ENCODE results near the gene CRLF1. TPM values are rescaled to one million over a fixed set of nuclear protein-coding genes. Genes with fewer than 3 reads are reported as not detected.

CRLF1 gene
- total RNA-seq, 4 donors from 2014 or later: 27.4 to 115 (median 43.6) TPM

GRCh38 chr19:18597809-18598660 lies 8.6 kb downstream of the CRLF1 start:
- no peaks in the 10 kb centered on the region for H3K36me3 ChIP-seq
- WGBS, 2 donors: 48 to 52% methylated on average over 14 to 21 of the region's 25 CpGs
- H3K4me1 ChIP-seq: peaks cover 0 to 26% (median 16%) of the 10 kb centered on the region in 4 donors
- no peak overlapping the region for H3K27ac ChIP-seq
- H3K27me3 ChIP-seq: peaks cover 2 to 47% of the 10 kb centered on the region in 2 donors
- DNase-seq (ENCODE audit: low spot score in 2 of 2): no peak
- H3K9me3 ChIP-seq: no peaks in the 10 kb centered on the region
- TF ChIP-seq CTCF (IDR thresholded peaks at IDR 0.05) (no peak), EP300 (IDR thresholded peaks at IDR 0.05) (no peak)
- H3K4me3 ChIP-seq: no peak overlapping the region

- TF ChIP-seq EP300 (IDR thresholded peaks at IDR 0.05): no peak
- TF ChIP-seq POLR2A (IDR thresholded peaks at IDR 0.05): no peak
- no peaks in the 10 kb centered on the region for H3K9me3 ChIP-seq
- H3K27ac ChIP-seq: no peak overlapping the region
- WGBS, 2 donors: 22 to 24% methylated on average over 19 to 20 of the region's 21 CpGs
- H3K4me3 ChIP-seq: no peak overlapping the region
- no peaks in the 10 kb centered on the region for H3K36me3 ChIP-seq
- peak in 1 of 2 donors; percentile 38 for DNase-seq (ENCODE audit: low spot score in 2 of 2)
- H3K4me1 ChIP-seq: peaks cover 0 to 26% (median 16%) of the 10 kb centered on the region in 4 donors
- H3K27me3 ChIP-seq: peaks cover 2 to 37% of the 10 kb centered on the region in 2 donors
These were observed 9.8 kb downstream of the CRLF1 start for GRCh38 chr19:18596752-18597157.

- no peak for DNase-seq (ENCODE audit: low spot score in 2 of 2)
- TF ChIP-seq EP300 (IDR thresholded peaks at IDR 0.05): no peak
- H3K4me3 ChIP-seq: no peak overlapping the region
- peaks cover 2 to 37% of the 10 kb centered on the region in 2 donors for H3K27me3 ChIP-seq
- H3K36me3 ChIP-seq: peaks cover 0 to 8% (median 0%) of the 10 kb centered on the region in 3 donors
- peaks cover 0 to 26% (median 16%) of the 10 kb centered on the region in 4 donors for H3K4me1 ChIP-seq
- H3K27ac ChIP-seq: no peak overlapping the region
- 60 to 71% methylated on average over 6 of the region's 6 CpGs for WGBS, 2 donors
- no peaks in the 10 kb centered on the region for H3K9me3 ChIP-seq
These were observed 11.1 kb downstream of the CRLF1 start for GRCh38 chr19:18595475-18595874.

- Histone ChIP-seq H3K27ac (peak overlapping the region in 2 of 4 donors; percentile 53 to 59), H3K36me3 (peaks cover 0 to 8% (median 0%) of the 10 kb centered on the region in 3 donors), H3K27me3 (peaks cover 2 to 31% of the 10 kb centered on the region in 2 donors), H3K9me3 (no peaks in the 10 kb centered on the region), H3K4me1 (peaks cover 0 to 31% (median 19%) of the 10 kb centered on the region in 4 donors), H3K4me3 (peak overlapping the region in 3 of 4 donors; percentile 32 to 51 (median 46))
- no peak for TF ChIP-seq EP300 (IDR thresholded peaks at IDR 0.05)
- TF ChIP-seq CTCF (IDR thresholded peaks at IDR 0.05): no peak
- TF ChIP-seq POLR2A (IDR thresholded peaks at IDR 0.05): no peak
- no peak for DNase-seq (ENCODE audit: low spot score in 2 of 2)
- 24 to 26% methylated on average over 15 to 26 of the region's 26 CpGs for WGBS, 2 donors
These were observed 11.7 kb downstream of the CRLF1 start for GRCh38 chr19:18594824-18595373.

GRCh38 chr19:18594096-18594823 lies 12.3 kb downstream of the CRLF1 start:
- H3K4me1 ChIP-seq: peaks cover 0 to 37% (median 25%) of the 10 kb centered on the region in 4 donors
- no peak for TF ChIP-seq EP300 (IDR thresholded peaks at IDR 0.05)
- TF ChIP-seq CTCF (IDR thresholded peaks at IDR 0.05): peak; percentile 93 to 97 (median 96)
- DNase-seq (ENCODE audit: low spot score in 2 of 2): peak; percentile 44 to 63
- peak overlapping the region in 2 of 4 donors; percentile 53 to 59 for H3K27ac ChIP-seq
- peaks cover 2 to 25% of the 10 kb centered on the region in 2 donors for H3K27me3 ChIP-seq
- peak overlapping the region; percentile 11 to 51 (median 39) for H3K4me3 ChIP-seq
- H3K36me3 ChIP-seq: peaks cover 0 to 8% (median 0%) of the 10 kb centered on the region in 3 donors
- no peaks in the 10 kb centered on the region for H3K9me3 ChIP-seq
- 1 to 4% methylated on average over 10 to 32 of the region's 54 CpGs for WGBS, 2 donors
